Upper lobe of right lung (tissue), 1 donor: ENCODE data around the gene ZNF367. TPM values are rescaled to one million over a fixed set of nuclear protein-coding genes. Genes with fewer than 3 reads are reported as not detected.
"Not testable (repeated sequence)": the region's sequence is repeated elsewhere in the genome, so short reads cannot be mapped to it uniquely, and the experiment has no call there.

Experiments
- ATAC-seq: fragments of 200-7000 bp; cut with Tn5 transposase; one replicate; pipeline ENCODE4 v1.9.1; 2020; ENCODE audit warnings: mild to moderate bottlenecking, moderate library complexity
- DNase-seq: peaks from one replicate; pipeline ENCODE4 v3.0.0-alpha.2; 2020
- H3K27ac ChIP-seq: fragments of 200-600 bp; one replicate; pipeline ENCODE4 v1.8.0; 2022
- H3K27me3 ChIP-seq: fragments of 200-600 bp; one replicate; pipeline ENCODE4 v1.8.0; 2022; ENCODE audit warnings: mild to moderate bottlenecking
- H3K36me3 ChIP-seq: fragments of 200-600 bp; one replicate; pipeline ENCODE4 v1.8.0; 2022
- H3K4me1 ChIP-seq: fragments of 200-600 bp; one replicate; pipeline ENCODE4 v1.8.0; 2022
- H3K4me3 ChIP-seq: fragments of 200-600 bp; one replicate; pipeline ENCODE4 v1.8.0; 2022; ENCODE audit warnings: mild to moderate bottlenecking
- H3K9me3 ChIP-seq: fragments of 200-600 bp; one replicate; pipeline ENCODE4 v1.8.0; 2022
- intact Hi-C: fragments of 100-400 bp; cut with DNase I; formaldehyde crosslinking; loops from one replicate; pipeline ENCODE4 v1.11.0; 2022
- total RNA-seq: library from RNA; stranded (reverse); fragmentation: NEBNext Ultra II Directional; extraction: Animal tissue kit (Norgen Biotek cat#: 25700); gene quantifications from one replicate; pipeline ENCODE4 v1.2.1, GENCODE V29; 2021
- TF ChIP-seq, protein P1 (sequence below): fragments of 200-600 bp; IDR thresholded peaks from one replicate; pipeline ENCODE4 v1.8.0; 2022; ENCODE audit warnings: antibody characterized with exemption
- donor health status: DM: no; HTN: yes; CAD: no; lungs with severe emphysema.

Gene ZNF367
- total RNA-seq, 1 donor from 2014 or later = 0.67 TPM

DNA sequence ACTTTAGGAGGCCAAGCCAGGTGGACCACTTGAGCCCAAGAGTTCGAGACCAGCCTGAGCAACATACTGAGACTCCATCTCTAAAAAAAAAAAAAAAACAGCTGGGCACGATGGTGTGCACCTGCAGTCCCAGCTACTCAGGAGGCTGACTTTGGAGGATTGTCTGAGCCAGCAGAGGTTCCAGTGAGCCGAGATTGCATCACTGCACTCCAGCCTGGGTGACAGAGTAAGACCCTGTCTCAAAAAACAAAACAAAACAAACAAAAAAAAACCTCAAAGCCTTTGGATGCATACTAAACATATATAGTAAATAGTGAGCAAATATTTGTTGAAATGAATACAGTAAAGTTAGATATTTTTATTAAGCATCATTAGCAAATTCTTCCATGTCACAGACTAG is 40.0 kb downstream of the ZNF367 start:
- Histone ChIP-seq H3K27me3 (no peaks in the 10 kb centered on the region), H3K27ac (no peak overlapping the region), H3K4me3 (no peak overlapping the region), H3K4me1 (peaks cover 9% of the 10 kb centered on the region), H3K9me3 (no peaks in the 10 kb centered on the region), H3K36me3 (no peaks in the 10 kb centered on the region)
- intact Hi-C loops = no loop called here
- ATAC-seq = no peak
- DNase-seq = no peak
- TF ChIP-seq, protein P1, sequence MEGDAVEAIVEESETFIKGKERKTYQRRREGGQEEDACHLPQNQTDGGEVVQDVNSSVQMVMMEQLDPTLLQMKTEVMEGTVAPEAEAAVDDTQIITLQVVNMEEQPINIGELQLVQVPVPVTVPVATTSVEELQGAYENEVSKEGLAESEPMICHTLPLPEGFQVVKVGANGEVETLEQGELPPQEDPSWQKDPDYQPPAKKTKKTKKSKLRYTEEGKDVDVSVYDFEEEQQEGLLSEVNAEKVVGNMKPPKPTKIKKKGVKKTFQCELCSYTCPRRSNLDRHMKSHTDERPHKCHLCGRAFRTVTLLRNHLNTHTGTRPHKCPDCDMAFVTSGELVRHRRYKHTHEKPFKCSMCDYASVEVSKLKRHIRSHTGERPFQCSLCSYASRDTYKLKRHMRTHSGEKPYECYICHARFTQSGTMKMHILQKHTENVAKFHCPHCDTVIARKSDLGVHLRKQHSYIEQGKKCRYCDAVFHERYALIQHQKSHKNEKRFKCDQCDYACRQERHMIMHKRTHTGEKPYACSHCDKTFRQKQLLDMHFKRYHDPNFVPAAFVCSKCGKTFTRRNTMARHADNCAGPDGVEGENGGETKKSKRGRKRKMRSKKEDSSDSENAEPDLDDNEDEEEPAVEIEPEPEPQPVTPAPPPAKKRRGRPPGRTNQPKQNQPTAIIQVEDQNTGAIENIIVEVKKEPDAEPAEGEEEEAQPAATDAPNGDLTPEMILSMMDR = no peak

DNA sequence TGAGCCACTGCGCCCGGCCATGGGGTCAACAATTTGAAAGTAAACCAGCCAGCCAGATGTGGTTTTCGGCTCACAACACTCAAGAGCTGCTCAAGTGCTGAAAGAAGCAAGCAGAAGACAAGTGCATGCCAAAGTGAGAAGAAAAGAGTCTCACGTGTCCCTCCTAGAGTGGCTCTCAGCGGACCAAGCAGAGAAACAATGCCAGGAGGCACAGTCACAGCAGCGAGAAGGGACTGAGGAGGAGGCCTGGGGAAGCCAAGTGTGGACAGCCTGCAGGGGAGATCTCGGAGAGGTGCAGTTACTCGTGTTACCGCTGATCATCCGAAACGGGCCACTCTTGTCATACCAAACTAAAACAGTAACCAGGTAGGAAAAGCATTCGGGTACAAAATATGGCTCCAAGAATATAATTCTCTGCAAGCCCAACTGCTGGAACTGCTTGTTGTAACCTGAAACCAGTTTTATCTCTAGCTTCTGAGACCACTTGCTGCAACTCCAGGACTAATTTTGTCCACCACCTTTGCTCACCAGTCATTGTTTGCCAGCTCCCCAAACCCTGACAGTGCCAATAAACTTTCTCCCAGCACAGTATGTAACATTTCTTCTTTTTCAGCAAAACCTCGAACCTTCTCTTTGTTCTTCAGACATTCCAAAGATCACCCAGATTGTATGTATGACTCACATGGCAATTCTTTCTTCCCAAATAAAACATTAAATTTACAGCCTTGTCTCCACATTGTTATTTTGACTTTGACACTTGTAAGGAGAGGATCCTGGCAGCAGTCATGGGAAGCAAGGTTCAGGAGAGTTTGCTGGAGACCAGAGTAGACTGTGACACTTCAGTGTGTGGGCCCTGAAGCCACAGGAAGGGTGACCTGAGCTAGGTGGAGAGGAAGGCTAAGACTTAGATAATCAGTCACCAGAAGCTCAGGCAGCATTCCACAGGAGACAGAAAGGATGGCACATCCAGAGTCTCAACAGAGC is 41.0 kb downstream of the ZNF367 start:
- TF ChIP-seq, protein P1 = no peak
- Histone ChIP-seq H3K4me3 (no peak overlapping the region), H3K9me3 (no peaks in the 10 kb centered on the region), H3K36me3 (no peaks in the 10 kb centered on the region), H3K27ac (no peak overlapping the region), H3K4me1 (peaks cover 3% of the 10 kb centered on the region), H3K27me3 (no peaks in the 10 kb centered on the region)
- DNase-seq = peak; percentile 70
- intact Hi-C loops = no loop called here
- peak; percentile 90 for ATAC-seq

DNA sequence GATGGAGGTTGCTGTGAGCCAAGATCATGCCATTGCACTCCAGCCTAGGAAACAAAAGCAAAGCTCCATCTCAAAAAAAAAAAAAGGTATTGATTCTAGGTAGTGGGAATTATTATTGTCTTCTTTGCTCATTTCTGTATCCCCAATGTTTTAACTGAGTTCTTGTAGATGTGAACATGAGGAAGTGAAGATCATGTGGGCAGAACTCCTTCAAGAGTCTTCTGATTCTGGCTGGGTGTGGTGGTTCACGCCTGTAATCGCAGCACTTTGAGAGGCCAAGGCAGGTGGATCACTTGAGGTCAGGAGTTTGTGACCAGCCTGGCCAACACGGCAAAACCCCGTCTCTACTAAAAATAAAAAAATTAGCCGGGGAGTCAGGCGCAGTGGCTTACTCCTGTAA is 42.7 kb downstream of the ZNF367 start:
- H3K4me3 ChIP-seq, H3K27me3 ChIP-seq, ATAC-seq, H3K27ac ChIP-seq, H3K36me3 ChIP-seq, H3K4me1 ChIP-seq, intact Hi-C loops, H3K9me3 ChIP-seq, DNase-seq: not testable (repeated sequence)

DNA sequence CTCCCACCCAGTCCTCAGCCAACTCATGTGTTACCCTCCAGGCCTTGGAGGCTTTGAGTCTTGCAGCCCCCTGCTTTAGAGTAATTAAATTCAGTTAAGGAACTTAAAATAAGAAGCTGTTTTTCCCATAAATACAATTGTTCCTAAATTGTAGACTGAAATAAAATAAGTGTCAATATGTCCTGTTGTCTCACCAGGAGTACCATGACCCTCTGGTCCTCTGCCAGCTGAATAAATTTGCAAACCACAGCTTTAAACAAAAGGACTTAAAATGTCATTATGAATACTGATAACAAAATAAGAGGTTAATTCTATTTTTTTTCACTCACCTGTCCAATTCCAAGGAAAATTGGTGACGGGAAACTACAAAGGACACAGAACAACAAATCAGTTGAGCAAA is 50.2 kb downstream of the ZNF367 start:
- DNase-seq (no peak), ATAC-seq (no peak)
- H3K27ac ChIP-seq = no peak overlapping the region
- no peaks in the 10 kb centered on the region for H3K9me3 ChIP-seq
- no peak overlapping the region for H3K4me3 ChIP-seq
- H3K4me1 ChIP-seq = no peaks in the 10 kb centered on the region
- TF ChIP-seq, protein P1 = no peak
- H3K36me3 ChIP-seq = peaks cover 11% of the 10 kb centered on the region
- intact Hi-C loops = no loop called here
- no peaks in the 10 kb centered on the region for H3K27me3 ChIP-seq

DNA sequence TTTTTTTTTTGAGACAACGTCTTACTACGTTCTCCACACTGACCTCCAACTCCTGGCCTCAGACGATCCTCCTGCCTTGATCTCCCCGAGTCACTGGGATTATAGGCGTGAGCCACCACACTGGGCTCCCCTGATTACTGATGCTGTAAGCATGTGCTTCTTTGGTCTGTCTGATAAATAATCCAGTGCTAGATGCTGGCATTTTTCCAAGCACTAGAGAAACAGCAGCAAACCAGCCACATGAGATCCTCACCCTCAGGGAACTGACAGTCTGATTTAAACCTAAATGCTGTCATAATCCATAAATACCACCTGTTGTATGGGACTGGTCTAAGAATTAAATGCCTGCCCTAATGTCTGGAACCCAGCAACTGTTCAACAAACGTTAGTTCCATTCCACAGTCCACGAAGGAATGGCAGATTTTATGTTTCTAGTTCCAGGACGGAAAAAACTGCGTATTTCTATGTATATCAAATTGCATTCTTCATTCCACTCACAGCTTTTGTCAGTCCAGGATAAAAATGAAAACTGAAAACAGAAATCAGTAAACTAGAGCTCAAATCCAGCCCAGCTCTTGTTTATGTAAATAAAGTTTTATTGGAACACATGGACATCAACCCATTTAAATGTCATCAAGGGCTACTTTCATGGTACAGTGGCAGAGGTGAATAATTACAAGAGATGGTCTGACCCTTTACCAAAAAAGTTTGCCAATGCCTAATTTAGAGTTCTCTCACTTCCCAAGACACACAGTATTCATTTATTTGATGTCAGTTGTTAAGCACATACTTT is 54.8 kb downstream of the ZNF367 start:
- Histone ChIP-seq H3K4me1 (no peaks in the 10 kb centered on the region), H3K36me3 (peaks cover 21% of the 10 kb centered on the region)
- TF ChIP-seq, protein P1 = no peak

DNA sequence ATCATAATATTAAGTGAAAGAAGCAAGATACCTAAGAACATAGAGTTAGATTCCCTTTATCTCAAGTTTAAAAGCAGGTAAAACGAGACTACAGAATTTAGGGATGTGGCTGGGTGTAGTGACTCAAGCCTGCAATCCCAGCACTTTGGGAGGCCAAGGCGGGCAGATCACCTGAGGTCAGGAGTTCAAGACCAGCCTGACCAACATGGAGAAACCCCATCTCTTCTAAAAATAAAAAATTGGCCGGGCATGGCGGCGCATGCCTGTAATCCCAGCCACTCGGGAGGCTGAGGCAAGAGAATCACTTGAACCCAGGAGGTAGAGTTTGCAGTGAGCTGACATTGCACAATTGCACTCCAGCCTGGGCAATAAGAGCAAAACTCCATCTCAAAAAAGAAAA is 56.1 kb downstream of the ZNF367 start:
- ATAC-seq, DNase-seq, intact Hi-C loops: not testable (repeated sequence)

More for the DNA sequence above, 54.8 kb downstream of the ZNF367 start:
- Histone ChIP-seq H3K27me3 (no peaks in the 10 kb centered on the region), H3K27ac (no peak overlapping the region), H3K4me3 (no peak overlapping the region), H3K9me3 (no peaks in the 10 kb centered on the region)
- intact Hi-C loops = no loop called here
- DNase-seq (no peak), ATAC-seq (no peak)

More for the DNA sequence above, 56.1 kb downstream of the ZNF367 start:
- H3K27ac ChIP-seq, H3K27me3 ChIP-seq, H3K4me3 ChIP-seq, H3K9me3 ChIP-seq, H3K4me1 ChIP-seq: not testable (repeated sequence)
- peaks cover 32% of the 10 kb centered on the region for H3K36me3 ChIP-seq
